Activated CD8-positive, alpha-beta memory T cell treated with anti-CD3 and anti-CD28 coated beads for 48 hours (primary cell): ENCODE results near the gene ACP3.
A peak's percentile ranks its signal among the peaks of the same experiment; 100 is the strongest.

ENCODE experiments used
- DNase-seq, 3 experiments: peaks; one replicate each; pipeline ENCODE4 v3.0.0-alpha.2; 2020; ENCODE audit warnings: low read depth in 2 of 3, low spot score in 2 of 3

ACP3 gene

GRCh38 chr3:132315851-132316250 is 1.4 kb upstream of the ACP3 start:
- no peak for DNase-seq

- no peak for DNase-seq
Measured at GRCh38 chr3:132318451-132318850, 1.2 kb downstream of the ACP3 start.

GRCh38 chr3:132321304-132321703 is 4.1 kb downstream of the ACP3 start:
- DNase-seq = no peak

- no peak for DNase-seq
Measured at GRCh38 chr3:132325103-132325606, 7.9 kb downstream of the ACP3 start.

GRCh38 chr3:132325634-132326033 is 8.4 kb downstream of the ACP3 start:
- DNase-seq = no peak

GRCh38 chr3:132326251-132326650 is 9.0 kb downstream of the ACP3 start:
- no peak for DNase-seq

- DNase-seq = no peak
Measured at GRCh38 chr3:132332082-132332481, 14.9 kb downstream of the ACP3 start.

- DNase-seq = no peak
Measured at GRCh38 chr3:132332508-132332907, 15.3 kb downstream of the ACP3 start.

- DNase-seq = no peak
Measured at GRCh38 chr3:132341746-132342145, 24.5 kb downstream of the ACP3 start.

GRCh38 chr3:132342183-132342582 is 25.0 kb downstream of the ACP3 start:
- no peak for DNase-seq

- DNase-seq = no peak
Measured at GRCh38 chr3:132342610-132343009, 25.4 kb downstream of the ACP3 start.

GRCh38 chr3:132343018-132343612 is 25.9 kb downstream of the ACP3 start:
- DNase-seq = no peak

GRCh38 chr3:132344666-132345280 is 27.6 kb downstream of the ACP3 start:
- no peak for DNase-seq

- DNase-seq = no peak
Measured at GRCh38 chr3:132346841-132347736, 29.9 kb downstream of the ACP3 start.

GRCh38 chr3:132347811-132348210 is 30.6 kb downstream of the ACP3 start:
- no peak for DNase-seq

- no peak for DNase-seq
Measured at GRCh38 chr3:132348531-132348930, 31.3 kb downstream of the ACP3 start.

- no peak for DNase-seq
Measured at GRCh38 chr3:132350814-132351213, 33.6 kb downstream of the ACP3 start.

GRCh38 chr3:132351222-132351806 is 34.1 kb downstream of the ACP3 start:
- DNase-seq = no peak

- peak in 2 of 3 experiments; percentile 22 to 53 for DNase-seq
Measured at GRCh38 chr3:132352556-132353143, 35.4 kb downstream of the ACP3 start.

GRCh38 chr3:132354916-132355702 is 37.9 kb downstream of the ACP3 start:
- no peak for DNase-seq
